Smooth muscle cell of the brain vasculature (primary cell): Measurements from ENCODE around the gene CYP2C8.
"Not testable (repeated sequence)": the region's sequence is repeated elsewhere in the genome, so short reads cannot be mapped to it uniquely, and the experiment has no call there.

Experiments
- DNase-seq: peaks from one replicate; pipeline ENCODE4 v3.0.0-alpha.2; 2012; ENCODE audit warnings: low read depth, low spot score

CYP2C8 gene

DNA sequence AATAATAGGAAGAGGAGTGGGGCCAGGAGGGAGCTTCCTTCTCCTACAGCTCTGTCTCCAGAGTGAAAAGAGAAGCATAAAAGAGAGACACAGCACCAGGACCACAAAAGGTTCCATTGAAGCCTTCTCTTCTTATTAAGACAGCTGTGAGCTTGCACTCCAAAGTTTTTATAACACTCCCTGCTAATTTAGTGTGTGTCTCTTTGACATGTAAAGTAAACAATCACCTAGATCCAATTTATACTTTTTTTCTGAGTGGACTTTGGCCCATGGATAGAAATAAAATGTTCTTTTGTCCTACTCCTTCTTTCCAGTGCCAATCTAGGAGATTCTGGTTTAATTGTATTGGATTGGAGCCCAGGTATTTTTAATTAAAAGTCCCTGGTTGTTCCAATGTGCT is at the start of gene CYP2C8:
TSS of gene CYP2C8 (minus strand) at position 212 of the 400 bp plus-strand sequence. CDS start at position 117, 95 bp downstream.
- DNase-seq: no peak

DNA sequence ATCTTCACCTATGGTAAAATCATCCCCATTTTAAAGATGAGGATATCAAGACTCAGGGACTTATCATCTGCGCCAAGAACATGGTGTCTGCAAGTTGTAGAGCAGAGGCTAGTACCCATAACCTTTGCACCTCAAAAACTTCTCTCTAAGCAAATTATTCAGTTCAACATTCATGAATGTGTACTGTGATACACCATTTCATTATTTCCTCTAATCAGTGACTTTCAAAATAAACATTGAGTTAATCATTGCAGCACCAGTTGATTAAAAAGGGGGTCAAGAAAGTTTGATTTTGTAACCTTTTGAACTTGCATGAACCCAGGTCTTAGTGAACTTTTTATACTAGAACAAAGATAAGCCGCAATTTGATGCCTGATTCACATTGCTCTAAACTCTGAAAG is 47.6 kb upstream of the CYP2C8 start:
- DNase-seq: no peak

DNA sequence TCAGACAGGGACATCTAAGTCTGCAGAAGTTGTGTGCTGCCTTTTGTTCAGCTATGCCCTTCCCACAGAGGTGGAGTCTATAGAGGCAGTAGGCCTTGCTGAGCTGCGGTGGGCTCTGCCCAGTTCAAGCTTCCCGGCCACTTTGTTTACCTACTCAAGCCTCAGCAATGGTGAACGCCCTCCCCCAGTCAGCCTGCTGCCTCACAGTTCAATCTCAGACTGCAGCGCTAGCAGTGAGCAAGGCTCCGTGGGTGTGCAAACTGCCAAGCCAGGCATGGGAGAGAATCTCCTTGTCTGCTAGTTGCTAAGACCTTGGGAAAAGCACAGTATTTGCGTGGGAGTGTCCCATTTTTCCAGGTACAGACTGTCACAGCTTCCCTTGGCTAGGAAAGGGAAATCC is 41.5 kb upstream of the CYP2C8 start:
- not testable (repeated sequence) for DNase-seq

DNA sequence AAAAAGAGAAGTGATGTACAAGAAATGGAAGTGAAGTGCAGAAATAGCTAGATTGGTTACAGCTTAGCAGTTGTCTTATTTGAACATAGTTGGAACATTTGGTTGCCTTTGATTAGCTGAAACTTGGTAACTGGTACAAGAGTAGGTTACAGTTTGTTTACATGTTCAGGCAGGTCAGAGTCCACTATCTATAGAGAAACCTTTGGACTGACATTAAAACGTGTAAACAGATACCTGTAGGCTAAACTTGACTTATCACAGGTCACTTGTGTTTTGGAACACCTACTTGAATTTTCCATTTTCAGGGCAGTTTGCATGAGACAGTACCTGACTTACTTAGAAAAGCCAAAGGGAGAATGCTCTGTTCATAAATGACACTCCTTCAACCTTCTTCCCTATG is 28.5 kb upstream of the CYP2C8 start:
- no peak for DNase-seq

DNA sequence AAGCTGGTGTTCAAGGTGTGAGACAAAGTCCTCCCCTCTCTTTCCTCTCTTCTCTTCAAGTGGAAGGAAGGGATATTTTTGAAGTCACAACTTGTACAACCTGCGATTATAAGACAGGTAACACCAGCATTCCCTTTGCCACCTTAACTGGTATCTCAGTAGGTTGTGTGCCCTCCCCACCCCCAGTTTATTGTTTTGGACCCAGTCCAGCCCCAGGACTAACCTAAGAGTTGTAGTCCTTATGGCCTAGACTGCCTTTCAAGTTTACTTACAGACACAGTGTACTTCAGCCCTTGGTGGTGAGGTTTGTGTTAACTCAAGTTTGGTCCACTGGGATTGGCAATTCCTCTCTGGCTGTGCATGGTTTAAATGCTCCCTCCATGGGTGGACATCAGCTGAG is 26.8 kb upstream of the CYP2C8 start:
- DNase-seq: no peak

DNA sequence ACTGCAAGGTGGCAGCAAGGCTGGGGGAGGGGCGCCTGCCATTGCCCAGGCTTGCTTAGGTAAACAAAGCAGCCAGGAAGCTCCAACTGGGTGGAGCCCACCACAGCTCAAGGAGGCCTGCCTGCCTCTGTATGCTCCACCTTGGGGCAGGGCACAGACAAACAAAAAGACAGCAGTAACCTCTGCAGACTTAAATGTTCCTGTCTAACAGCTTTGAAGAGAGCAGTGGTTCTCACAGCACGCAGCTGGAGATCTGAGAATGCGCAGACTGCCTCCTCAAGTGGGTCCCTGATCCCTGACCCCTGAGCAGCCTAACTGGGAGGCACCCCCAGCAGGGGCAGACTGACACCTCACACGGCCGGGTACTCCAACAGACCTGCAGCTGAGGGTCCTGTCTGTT is 10.3 kb upstream of the CYP2C8 start:
- not testable (repeated sequence) for DNase-seq

DNA sequence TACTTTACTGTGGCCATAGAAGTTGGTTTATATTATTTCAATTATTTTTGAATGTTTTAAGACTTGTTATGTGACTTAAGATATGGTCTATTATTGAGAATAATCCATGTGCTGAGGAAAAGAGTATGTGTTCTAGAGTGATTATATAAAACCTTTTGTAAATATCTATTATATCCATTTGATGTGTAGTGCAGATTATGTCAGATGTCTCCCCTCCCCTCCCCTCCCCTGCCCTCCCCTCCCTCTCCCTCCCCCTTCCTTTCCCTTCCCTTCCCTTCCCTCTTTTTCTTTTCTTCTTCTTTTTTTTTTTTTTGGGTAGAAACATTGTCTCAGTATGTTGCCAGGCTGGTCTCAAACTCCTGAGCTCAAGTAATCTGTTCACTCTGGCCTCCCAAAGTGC is 8.3 kb upstream of the CYP2C8 start:
- no peak for DNase-seq

DNA sequence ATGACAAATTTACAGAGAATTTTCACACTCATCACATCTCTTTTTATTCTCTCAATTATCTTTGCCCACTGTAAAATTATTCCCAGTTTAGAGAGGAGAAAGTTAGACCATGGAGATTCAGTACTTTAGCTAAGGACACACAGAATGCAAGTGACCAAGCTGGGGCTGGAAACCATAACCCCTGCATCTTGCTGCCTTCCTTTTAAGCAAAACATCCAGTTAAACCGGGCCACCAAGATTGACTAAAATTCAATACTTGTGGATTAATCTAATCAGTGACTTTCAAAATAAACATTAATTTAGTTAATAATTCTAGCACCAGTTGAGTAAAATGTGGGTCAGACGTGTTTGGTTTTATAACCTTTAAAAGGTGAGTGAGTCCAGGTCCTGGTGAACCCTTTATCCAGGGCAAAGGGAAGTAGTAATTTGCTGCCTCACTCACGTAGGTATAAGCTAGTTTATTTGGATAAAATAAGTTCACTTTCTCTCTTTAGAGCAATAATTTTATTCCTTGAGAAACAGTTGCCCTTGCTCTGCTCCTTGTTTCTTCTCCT is 1.9 kb upstream of the CYP2C8 start:
- DNase-seq: no peak

DNA sequence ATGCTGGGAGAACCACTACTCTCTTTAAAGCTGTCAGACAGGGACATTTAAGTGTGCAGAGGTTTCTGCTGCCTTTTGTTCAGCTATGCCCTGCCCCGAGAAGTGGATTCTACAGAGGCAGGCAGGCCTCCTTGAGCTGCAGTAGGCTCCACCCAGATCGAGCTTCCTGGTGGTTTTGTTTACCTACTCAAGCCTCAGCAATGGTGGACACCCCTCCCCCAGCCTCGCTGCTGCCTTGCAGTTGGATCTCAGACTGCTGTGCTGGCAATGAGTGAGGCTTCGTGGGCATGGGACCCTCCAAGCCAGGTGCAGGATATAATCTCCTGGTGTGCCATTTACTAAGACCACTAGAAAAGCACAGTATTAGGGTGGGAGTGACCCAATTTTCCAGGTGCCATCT is 5.2 kb downstream of the CYP2C8 start:
- not testable (repeated sequence) for DNase-seq

DNA sequence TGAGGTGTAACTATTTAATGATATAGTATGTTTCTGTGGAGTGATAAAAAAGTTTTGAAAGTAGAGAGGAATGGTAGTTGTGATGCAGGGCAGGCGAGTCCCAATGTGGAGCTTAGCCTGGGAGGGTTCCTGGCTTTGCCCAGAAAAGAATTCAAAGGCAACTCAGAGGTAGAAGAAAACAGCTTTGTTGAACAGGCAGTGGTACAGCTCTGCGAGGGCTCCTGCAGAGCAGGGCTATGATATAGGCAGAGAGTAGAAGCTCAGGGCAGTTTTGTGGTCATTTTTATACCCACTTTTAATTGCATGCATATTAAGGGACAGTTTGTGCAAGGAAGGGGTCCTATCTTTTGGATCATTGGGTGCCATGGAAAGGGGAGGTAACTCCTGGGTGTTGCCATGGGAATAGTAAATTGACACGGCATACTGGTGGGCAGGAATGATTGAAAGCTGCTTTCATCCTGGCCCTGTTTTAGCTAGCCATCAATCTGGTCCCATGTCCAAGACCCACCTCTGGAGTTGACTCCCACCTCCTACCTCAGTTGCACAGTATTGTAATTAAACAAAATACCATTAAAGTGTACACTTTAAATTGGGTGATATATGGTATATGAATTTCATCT is 12.4 kb downstream of the CYP2C8 start:
- no peak for DNase-seq

DNA sequence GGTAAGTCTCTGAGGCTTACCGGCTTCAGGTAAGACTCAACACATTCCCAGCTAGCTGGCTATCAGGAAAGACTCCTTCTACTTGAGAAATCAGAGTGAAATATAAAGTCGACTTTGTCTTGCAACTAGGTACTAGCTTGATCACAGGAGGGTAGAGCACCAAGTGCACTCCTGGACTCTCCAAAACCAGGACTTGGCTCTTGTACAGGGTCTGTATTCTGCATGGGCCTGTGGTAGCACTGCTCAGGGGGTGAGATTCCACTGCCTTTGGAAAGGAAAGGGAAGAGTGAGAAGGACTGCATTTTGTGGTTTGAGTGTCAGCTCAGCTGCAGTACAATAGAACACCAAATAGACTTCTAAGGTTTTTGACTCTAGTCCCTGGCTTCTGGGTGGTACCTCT is 19.4 kb downstream of the CYP2C8 start:
- DNase-seq: no peak

DNA sequence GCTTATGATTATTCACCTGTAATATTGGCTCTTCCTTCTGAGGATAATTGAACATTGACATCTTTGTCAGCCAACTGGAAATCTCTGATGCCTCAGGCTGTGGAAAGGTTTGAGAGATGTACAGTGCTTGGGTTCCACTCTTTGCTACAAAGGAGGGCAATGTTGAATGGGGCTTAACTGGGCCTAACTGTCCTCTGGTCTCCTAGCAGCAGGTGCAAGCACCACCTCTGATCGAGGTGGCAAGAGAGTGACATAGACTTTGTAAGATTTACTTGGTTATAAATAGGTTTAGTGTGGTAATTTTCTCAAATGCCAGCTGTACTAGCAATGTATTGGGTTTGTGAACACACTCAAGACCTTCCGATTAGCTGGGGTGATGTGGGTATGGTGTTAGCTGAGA is 21.1 kb downstream of the CYP2C8 start:
- no peak for DNase-seq

DNA sequence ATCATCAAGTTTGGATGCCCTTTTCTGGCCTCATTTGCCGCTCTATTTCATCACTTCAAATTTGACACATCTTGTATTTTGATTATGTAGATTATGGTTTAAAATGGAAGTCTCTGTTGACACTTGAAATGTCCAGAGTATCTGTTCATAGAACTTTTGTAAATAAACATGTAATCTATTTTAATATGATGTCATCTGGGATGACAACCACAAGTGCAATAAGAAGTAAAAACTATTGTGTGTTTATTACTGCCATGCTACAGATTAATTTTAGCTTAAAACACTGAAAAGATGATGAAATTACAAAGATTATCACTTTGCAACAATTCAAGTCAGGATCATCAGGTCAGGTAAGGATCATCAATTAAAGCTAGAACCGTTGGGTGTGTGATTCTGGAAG is 30.0 kb downstream of the CYP2C8 start:
- no peak for DNase-seq

DNA sequence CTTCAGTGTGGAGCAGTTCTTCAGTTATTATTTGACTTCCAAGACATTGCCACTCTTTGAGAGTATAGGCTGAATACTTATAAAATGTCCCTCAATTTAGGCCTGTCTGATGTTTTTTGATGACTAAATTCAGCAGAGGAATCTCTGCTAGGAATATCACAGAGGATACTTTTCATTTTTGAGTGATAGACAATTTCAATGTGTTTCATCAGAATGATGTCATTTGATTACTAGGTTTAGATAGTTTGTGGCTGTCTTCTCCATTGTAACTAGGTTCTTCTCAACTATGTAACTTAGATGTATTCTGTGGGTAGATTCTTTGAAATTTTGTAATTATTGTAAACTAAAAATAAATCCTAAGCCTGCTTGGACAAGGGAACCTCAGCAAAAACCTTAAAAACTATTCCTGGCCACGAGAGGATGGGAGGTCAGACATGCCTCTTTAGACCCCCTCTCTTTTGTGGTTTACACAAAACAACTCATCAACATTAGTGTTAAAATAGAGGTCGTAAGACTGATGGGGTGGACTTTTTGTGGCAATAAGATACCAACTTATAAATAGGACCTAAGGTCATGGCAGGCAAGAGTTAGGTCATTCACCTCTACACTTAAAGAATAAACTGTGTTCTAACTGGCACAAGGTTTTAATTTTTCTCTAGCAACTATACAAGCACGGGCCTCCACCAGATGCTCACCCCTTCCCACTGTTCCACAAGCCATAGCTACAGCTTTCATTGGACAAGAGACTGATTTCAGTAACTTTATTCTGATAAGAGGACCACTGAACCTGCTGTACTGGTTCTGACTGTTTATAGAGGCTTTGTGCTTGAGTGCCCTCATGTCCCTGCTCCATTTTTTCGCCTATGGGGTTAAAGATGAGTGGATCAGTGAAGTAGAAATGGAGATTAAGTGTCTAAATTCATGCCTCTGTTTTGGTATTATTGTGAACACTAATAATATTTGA is 33.7 kb downstream of the CYP2C8 start:
- DNase-seq: no peak

DNA sequence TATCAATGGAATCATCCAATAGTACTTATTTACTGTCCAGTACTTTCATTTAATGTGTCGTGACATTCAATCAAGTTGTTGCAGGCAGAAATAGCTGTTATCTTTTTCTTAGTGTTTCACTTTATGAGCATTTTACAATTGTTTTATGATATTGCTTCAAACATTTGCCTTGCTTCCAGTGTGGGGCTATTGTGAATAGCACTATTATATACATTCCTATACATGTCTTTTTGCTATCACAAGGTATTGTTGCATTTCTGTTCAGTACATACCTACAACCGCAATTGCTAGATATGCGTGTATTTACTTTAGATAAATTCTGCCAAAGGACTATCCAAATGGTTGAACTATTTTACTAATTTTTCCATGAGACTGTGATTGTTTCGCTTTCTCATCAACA is 34.9 kb downstream of the CYP2C8 start:
- DNase-seq: no peak

DNA sequence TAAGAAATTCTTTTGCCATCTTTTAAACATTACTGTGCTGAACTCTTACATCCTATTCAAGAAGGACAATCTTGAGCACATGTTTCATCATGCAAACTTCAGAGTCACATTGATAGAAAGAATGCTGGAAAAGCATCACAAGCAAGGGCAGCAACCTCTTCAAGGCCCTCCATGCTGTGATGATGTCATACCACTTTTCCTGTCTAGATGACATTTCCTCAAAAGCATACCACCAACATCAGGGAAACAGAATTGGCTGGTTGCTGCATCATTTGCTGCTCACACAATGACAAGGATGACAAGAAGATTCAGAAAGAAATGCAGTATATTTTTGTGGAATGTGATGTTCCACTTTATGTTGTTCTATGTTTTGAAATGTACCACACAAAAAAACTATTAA is 37.6 kb downstream of the CYP2C8 start:
- DNase-seq: no peak

DNA sequence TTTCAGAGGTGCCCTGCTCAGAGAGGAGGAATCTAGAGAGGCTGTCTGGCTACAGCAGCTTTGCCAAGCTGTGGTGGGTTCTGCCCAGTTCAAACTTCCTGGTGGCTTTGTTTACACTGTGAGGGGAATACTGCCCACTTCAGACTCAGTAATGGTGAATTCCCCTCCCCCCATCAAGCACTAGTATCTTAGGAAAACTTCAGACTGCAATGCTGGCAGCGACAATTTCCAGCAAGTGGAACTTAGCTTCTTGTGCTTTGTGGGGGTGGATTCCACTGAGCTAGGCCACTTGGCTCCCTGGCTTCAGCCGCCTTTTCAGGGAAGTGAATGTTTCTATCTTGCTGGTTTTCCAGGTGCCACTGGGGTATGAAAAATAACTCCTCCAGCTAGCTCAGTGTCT is 42.8 kb downstream of the CYP2C8 start:
- no peak for DNase-seq

DNA sequence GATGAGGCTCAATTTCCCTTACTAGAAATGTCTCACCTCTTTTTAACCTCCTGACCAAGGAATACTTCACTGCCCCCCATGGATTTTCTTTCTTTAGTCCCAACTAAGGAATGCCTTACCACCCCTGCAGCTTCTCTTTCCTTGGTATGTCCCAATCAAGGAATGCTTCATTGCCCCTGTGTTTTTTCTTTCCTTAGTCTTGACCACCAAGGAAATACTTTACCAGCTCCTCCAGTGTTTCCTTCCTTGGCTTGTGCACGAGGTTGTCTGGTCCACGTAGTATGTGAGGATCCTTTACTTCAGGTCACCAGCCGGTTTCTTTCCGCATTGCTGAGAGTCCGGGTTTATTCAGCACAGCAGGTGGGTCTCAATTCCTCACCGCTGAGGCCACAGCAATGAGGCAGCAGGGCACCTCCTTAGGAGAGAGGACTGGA is 71.5 kb downstream of the CYP2C8 start:
- no peak for DNase-seq

DNA sequence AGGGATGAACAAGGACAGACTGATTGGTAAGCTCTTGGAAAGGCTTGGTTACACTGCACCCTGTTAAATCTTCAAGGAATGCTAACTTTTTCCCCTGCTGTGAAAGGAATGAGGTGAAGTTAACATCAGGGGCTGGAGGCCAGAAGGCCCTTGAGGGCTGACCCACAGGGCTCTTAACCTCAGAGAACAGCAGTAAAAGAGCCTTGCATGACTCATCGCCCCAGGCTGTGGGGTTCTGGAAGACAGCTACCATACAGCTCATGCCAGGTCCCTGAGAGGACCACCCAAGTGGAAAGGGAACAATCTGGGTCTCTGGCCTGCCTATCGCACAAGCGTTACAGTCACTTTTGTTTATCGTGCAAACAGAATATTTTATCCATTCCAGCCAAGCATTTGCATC is 76.5 kb downstream of the CYP2C8 start:
- DNase-seq: no peak

DNA sequence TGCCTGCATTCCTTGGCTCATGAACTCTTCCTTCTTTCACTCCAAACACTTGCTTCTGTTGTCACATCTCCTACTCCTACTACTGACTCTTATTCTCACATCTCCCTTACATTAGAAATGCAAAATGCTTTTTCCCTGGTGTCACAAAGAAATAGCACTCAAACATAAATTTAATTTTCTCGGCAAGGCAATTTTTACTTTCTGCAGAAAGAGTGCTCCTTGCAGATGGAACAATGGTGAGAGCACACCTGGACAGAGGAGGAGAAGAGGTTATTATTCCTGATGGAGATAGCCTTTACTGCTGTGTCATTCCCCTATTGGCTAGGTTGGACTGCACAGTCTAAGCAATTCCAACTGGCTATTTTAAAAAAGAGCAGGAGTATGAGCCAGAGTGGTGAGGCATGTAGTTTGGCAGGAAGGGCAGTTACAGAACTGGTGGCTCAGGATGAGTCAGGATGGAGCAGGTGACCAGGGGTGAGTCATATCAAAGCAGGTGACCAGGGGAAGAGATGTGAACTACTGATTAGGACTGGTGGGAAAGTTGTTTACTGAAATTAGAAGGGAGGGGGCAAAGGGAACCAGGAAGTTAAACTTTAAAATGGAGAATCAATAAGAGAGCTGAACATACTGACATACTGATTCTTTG is 77.9 kb downstream of the CYP2C8 start:
- DNase-seq: no peak

DNA sequence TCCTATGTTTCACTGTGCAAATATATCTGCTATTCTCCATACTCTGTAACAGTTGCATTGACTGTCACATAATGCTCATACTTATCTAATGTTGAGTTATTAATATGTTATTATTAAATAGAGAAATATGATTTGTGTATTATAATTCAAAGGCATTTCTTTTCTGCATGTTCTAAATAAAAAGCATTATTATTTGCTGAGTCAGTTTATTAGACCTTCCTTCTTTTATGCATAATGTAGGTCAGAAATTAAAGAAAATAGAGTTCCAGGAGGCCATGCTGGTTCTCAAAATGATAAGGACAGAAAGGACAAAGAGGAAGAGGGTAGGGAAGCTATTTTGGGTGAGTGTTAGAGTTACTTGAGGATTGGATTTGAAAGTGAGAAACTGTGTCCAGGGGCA is 80.1 kb downstream of the CYP2C8 start:
- DNase-seq: no peak
